Measurements from ENCODE around the gene PILRB.

PILRB gene

DNA sequence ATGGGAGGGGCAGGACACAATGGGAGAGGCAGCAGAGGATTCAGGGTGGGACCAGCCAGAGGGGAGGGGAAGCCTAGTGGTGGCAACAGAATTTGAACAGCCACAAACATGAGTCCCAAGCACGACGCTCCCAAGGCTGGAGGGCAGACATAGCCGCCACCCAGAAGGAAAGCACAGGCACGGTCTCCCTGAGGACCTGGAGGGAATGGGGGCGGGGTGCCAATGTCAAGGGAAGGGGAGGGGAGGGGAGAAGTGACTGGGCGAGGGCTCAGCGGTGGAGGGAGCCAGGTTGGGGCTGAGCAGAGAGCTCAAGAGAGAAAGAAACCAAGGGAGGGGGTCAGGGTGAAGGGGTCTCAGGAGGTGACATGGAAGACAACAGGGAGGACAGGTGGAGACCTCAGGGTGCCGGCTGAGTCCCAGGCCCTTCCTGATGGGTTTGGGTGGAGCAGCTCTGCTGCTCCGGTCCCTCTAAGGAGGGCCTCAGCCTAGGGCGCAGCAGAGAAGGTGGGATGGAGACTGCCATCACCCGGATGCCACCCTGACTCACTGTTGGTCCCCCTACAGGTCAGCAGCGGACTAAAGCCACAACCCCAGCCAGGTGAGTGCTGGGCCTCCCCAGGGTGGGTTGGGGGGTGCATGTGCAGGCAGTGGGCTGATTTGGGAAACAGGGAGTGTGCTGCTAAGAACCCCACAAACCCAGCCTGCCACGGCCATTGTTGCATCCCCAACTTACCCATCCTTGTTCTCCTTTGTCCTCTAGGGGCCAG is 39.6 kb downstream of the PILRB start:
- no peak overlapping the region for H3K9ac ChIP-seq (ENCODE audit: insufficient read length, low read depth)
- H3K4me1 ChIP-seq (ENCODE audit: insufficient read depth, insufficient read length): no peaks in the 10 kb centered on the region
- no peaks in the 10 kb centered on the region for H3K36me3 ChIP-seq (ENCODE audit: insufficient read depth, insufficient read length, low read length)
- no peak overlapping the region for H3K4me3 ChIP-seq (ENCODE audit: insufficient read length, low read depth)
- no peaks in the 10 kb centered on the region for H3K27me3 ChIP-seq (ENCODE audit: insufficient read depth, insufficient read length)
- H3K9me3 ChIP-seq (ENCODE audit: insufficient read depth, low read length): no peaks in the 10 kb centered on the region
- TF ChIP-seq YY1 (IDR thresholded peaks at IDR 0.05; ENCODE audit: insufficient read depth, insufficient read length) (no peak), SUZ12 (IDR thresholded peaks at IDR 0.05; ENCODE audit: extremely low read depth, insufficient read depth, insufficient read length) (no peak), ZNF274 (IDR thresholded peaks at IDR 0.05; ENCODE audit: low read depth, low read length) (no peak)
- DNase-seq (ENCODE audit: low read depth, low spot score): no peak

DNA sequence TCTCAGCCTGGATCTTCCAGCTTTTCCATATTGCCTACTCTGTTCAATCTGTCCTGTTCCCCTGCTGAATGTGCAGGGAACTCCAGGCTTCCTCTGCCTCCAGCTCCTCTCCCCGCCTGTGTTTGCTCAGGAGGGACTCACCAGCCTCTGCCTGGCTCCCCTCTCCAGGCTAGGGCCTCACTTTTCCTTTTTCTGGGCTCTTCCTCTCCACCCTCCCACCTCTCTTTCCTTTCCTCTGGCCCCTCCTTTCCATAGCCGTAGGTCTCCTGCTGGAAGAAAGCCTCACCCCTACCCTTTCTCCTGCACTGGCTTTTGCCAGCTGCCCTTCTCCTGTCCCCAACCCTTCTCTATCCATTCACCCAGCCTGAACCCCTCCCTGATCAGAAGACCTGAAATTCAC is 40.3 kb downstream of the PILRB start:
- DNase-seq (ENCODE audit: low read depth, low spot score): no peak
- Histone ChIP-seq H3K9me3 (ENCODE audit: insufficient read depth, low read length) (no peaks in the 10 kb centered on the region), H3K4me3 (ENCODE audit: insufficient read length, low read depth) (no peak overlapping the region), H3K4me1 (ENCODE audit: insufficient read depth, insufficient read length) (no peaks in the 10 kb centered on the region), H3K27me3 (ENCODE audit: insufficient read depth, insufficient read length) (no peaks in the 10 kb centered on the region), H3K36me3 (ENCODE audit: insufficient read depth, insufficient read length, low read length) (no peaks in the 10 kb centered on the region), H3K9ac (ENCODE audit: insufficient read length, low read depth) (no peak overlapping the region)
- TF ChIP-seq SUZ12 (IDR thresholded peaks at IDR 0.05; ENCODE audit: extremely low read depth, insufficient read depth, insufficient read length) (no peak), YY1 (IDR thresholded peaks at IDR 0.05; ENCODE audit: insufficient read depth, insufficient read length) (no peak), ZNF274 (IDR thresholded peaks at IDR 0.05; ENCODE audit: low read depth, low read length) (no peak)

DNA sequence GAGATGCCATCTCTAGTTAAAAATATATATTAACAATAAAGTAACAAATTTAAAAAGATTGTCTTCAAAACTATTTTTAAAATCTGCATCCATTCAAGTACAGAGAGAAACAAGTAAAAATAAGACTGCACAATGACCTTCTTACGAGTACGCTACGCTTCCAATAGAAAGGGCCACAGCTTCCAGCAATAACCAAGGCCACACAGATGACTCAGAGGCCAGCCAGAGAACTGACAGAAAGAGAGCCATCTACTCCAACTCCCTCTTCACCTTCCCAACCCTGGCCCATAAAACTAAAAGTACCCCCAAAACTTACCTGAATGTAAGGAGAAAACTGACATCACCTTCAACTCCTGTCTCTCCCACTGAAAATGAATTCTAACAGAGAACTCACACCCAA is 42.1 kb downstream of the PILRB start:
- TF ChIP-seq ZNF274 (IDR thresholded peaks at IDR 0.05; ENCODE audit: low read depth, low read length) (no peak), YY1 (IDR thresholded peaks at IDR 0.05; ENCODE audit: insufficient read depth, insufficient read length) (no peak), SUZ12 (IDR thresholded peaks at IDR 0.05; ENCODE audit: extremely low read depth, insufficient read depth, insufficient read length) (no peak)
- Histone ChIP-seq H3K9ac (ENCODE audit: insufficient read length, low read depth) (no peak overlapping the region), H3K27me3 (ENCODE audit: insufficient read depth, insufficient read length) (no peaks in the 10 kb centered on the region), H3K36me3 (ENCODE audit: insufficient read depth, insufficient read length, low read length) (no peaks in the 10 kb centered on the region), H3K4me3 (ENCODE audit: insufficient read length, low read depth) (no peak overlapping the region), H3K9me3 (ENCODE audit: insufficient read depth, low read length) (no peaks in the 10 kb centered on the region), H3K4me1 (ENCODE audit: insufficient read depth, insufficient read length) (no peaks in the 10 kb centered on the region)
- DNase-seq (ENCODE audit: low read depth, low spot score): no peak

DNA sequence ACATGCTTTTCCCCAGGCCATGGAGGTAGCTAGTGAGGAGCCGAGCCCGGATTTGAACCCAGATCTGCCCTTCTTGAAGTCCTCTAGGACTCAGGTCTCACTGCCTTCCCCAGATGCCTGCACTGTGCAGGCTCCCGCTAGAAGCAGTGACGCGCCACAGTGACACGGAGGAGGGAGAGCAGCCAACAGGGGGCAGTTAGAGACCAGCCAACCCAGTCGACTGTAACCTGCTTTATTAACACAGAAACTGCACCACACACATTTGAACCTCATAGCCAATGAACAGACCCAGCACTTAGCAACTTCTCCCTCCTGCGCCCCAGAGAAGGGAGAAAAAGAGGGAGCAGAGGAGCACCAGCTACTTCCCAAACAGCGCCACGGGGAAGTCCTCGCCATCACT is 42.7 kb downstream of the PILRB start:
- no peaks in the 10 kb centered on the region for H3K4me1 ChIP-seq (ENCODE audit: insufficient read depth, insufficient read length)
- no peak for DNase-seq (ENCODE audit: low read depth, low spot score)

DNA sequence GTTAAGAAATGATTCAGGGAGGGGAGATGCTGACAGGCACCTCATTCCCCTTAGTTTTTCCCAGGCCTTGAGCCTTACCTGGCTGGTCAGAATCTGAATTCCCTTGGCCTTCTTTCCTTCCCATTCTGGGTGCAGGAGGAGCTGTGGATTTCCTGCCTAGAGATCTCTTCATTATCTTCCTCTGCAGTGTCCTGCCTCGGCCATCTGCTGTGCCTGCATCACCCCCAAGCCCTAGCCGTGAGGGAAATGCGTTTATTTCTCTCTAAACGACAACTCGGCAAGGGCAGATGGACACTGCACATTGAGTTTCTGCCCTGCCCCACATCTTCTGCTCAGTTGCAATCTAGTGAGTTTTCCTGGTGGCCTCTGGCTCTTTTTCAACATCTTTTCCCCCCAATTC is 43.9 kb downstream of the PILRB start:
- H3K27me3 ChIP-seq (ENCODE audit: insufficient read depth, insufficient read length): no peaks in the 10 kb centered on the region
- H3K9ac ChIP-seq (ENCODE audit: insufficient read length, low read depth): no peak overlapping the region
- H3K9me3 ChIP-seq (ENCODE audit: insufficient read depth, low read length): no peaks in the 10 kb centered on the region
- no peak overlapping the region for H3K4me3 ChIP-seq (ENCODE audit: insufficient read length, low read depth)
- TF ChIP-seq SUZ12 (IDR thresholded peaks at IDR 0.05; ENCODE audit: extremely low read depth, insufficient read depth, insufficient read length): no peak
- TF ChIP-seq ZNF274 (IDR thresholded peaks at IDR 0.05; ENCODE audit: low read depth, low read length): no peak
- TF ChIP-seq YY1 (IDR thresholded peaks at IDR 0.05; ENCODE audit: insufficient read depth, insufficient read length): no peak
- H3K36me3 ChIP-seq (ENCODE audit: insufficient read depth, insufficient read length, low read length): no peaks in the 10 kb centered on the region
- no peaks in the 10 kb centered on the region for H3K4me1 ChIP-seq (ENCODE audit: insufficient read depth, insufficient read length)
- no peak for DNase-seq (ENCODE audit: low read depth, low spot score)

More for the DNA sequence above, 42.7 kb downstream of the PILRB start:
- H3K9ac ChIP-seq (ENCODE audit: insufficient read length, low read depth): no peak overlapping the region
- no peaks in the 10 kb centered on the region for H3K9me3 ChIP-seq (ENCODE audit: insufficient read depth, low read length)
- H3K36me3 ChIP-seq (ENCODE audit: insufficient read depth, insufficient read length, low read length): no peaks in the 10 kb centered on the region
- no peak overlapping the region for H3K4me3 ChIP-seq (ENCODE audit: insufficient read length, low read depth)
- H3K27me3 ChIP-seq (ENCODE audit: insufficient read depth, insufficient read length): no peaks in the 10 kb centered on the region
- TF ChIP-seq SUZ12 (IDR thresholded peaks at IDR 0.05; ENCODE audit: extremely low read depth, insufficient read depth, insufficient read length) (no peak), YY1 (IDR thresholded peaks at IDR 0.05; ENCODE audit: insufficient read depth, insufficient read length) (no peak), ZNF274 (IDR thresholded peaks at IDR 0.05; ENCODE audit: low read depth, low read length) (no peak)

DNA sequence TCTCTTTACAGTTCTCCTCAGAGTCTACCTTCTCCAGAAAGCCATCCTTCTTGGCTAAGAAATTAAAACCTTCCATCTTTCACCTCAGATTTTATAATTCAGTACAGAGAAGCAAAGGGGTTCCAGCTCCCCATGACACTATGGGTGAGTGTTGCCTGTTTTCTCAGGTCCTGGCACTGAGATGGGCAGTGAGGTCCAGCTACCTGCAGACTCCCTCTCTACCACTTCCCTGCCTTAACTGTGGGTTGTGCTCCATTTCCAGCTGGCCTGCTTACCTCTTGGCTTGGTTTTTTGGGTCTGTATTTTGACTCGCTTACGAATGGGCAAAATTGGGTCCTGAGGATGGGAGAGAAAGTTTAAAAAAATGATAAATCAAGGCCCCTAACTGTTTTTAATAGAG is 44.3 kb downstream of the PILRB start:
- TF ChIP-seq SUZ12 (IDR thresholded peaks at IDR 0.05; ENCODE audit: extremely low read depth, insufficient read depth, insufficient read length) (no peak), YY1 (IDR thresholded peaks at IDR 0.05; ENCODE audit: insufficient read depth, insufficient read length) (no peak)
- no peaks in the 10 kb centered on the region for H3K36me3 ChIP-seq (ENCODE audit: insufficient read depth, insufficient read length, low read length)
- no peaks in the 10 kb centered on the region for H3K9me3 ChIP-seq (ENCODE audit: insufficient read depth, low read length)
- H3K4me3 ChIP-seq (ENCODE audit: insufficient read length, low read depth): no peak overlapping the region
- no peak overlapping the region for H3K9ac ChIP-seq (ENCODE audit: insufficient read length, low read depth)
- DNase-seq (ENCODE audit: low read depth, low spot score): no peak
- no peaks in the 10 kb centered on the region for H3K4me1 ChIP-seq (ENCODE audit: insufficient read depth, insufficient read length)
- H3K27me3 ChIP-seq (ENCODE audit: insufficient read depth, insufficient read length): no peaks in the 10 kb centered on the region

DNA sequence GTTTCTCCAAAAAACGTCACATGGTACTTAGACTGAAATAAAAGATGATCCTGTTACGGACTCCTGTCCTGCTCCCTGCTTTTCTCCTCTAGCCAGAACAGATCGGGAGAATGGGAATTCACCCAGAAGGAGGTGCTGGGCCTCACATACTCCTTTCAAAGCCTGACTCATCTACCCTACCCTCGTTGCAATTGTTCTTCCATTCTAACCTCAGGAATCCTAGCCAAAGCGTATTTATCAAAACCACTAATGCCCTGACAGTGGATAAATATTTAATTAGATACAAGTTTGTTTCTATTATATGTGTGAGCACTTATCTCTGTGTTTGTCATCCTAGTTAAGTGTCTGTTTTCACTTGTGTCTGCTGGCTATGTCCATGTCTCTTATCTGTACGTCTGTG is 48.9 kb downstream of the PILRB start:
- Histone ChIP-seq H3K27me3 (ENCODE audit: insufficient read depth, insufficient read length) (no peaks in the 10 kb centered on the region), H3K4me1 (ENCODE audit: insufficient read depth, insufficient read length) (no peaks in the 10 kb centered on the region), H3K9ac (ENCODE audit: insufficient read length, low read depth) (no peak overlapping the region), H3K9me3 (ENCODE audit: insufficient read depth, low read length) (no peaks in the 10 kb centered on the region), H3K4me3 (ENCODE audit: insufficient read length, low read depth) (no peak overlapping the region), H3K36me3 (ENCODE audit: insufficient read depth, insufficient read length, low read length) (no peaks in the 10 kb centered on the region)
- DNase-seq (ENCODE audit: low read depth, low spot score): no peak
- TF ChIP-seq YY1 (IDR thresholded peaks at IDR 0.05; ENCODE audit: insufficient read depth, insufficient read length) (no peak), SUZ12 (IDR thresholded peaks at IDR 0.05; ENCODE audit: extremely low read depth, insufficient read depth, insufficient read length) (no peak)

Measured in NT2/D1 (cell line).